Heart left ventricle (tissue), 16 donors: ENCODE data around the gene ST3GAL4. TPM values are rescaled to one million over a fixed set of nuclear protein-coding genes. Genes with fewer than 3 reads are reported as not detected.

ENCODE experiments used
- ATAC-seq, 4 donors: fragments of 200-7000 bp; cut with Tn5 transposase; one replicate each; pipeline ENCODE4 v1.9.1; 2020 to 2022; ENCODE audit warnings: moderate library complexity in 4 of 4, mild to moderate bottlenecking in 3 of 4, moderate number of reproducible peaks in 1 of 4
- DNase-seq, 5 donors: peaks; one replicate each; pipeline ENCODE4 v3.0.0-alpha.2; 2020
- H3K27ac ChIP-seq, 12 donors: fragments of 200-600 bp; sonication (generic) in 4 of 12; one replicate each; pipeline versions ENCODE4 v1.5.0 to v1.8.0; 2016 to 2022; ENCODE audit warnings: mild to moderate bottlenecking in 2 of 12
- H3K27me3 ChIP-seq, 9 donors: fragments of 200-600 bp; sonication (generic) in 2 of 9; one replicate each; pipeline versions ENCODE4 v1.5.1 to v1.8.0; 2016 to 2022; ENCODE audit warnings: mild to moderate bottlenecking in 3 of 9
- H3K36me3 ChIP-seq, 9 donors: fragments of 200-600 bp; sonication (generic) in 2 of 9; one replicate each; pipeline versions ENCODE4 v1.5.0 to v1.8.0; 2018 to 2022; ENCODE audit warnings: mild to moderate bottlenecking in 2 of 9
- H3K4me1 ChIP-seq, 12 donors: fragments of 200-600 bp; sonication (generic) in 4 of 12; one replicate each; pipeline versions ENCODE4 v1.5.0 to v1.8.0; 2016 to 2022; ENCODE audit warnings: mild to moderate bottlenecking in 3 of 12
- H3K4me3 ChIP-seq, 12 donors: fragments of 200-600 bp; sonication (generic) in 4 of 12; one replicate each; pipeline versions ENCODE4 v1.5.0 to v1.8.0; 2017 to 2022; ENCODE audit warnings: mild to moderate bottlenecking in 9 of 12, moderate library complexity in 4 of 12
- H3K9me3 ChIP-seq, 12 donors: fragments of 200-600 bp; sonication (generic) in 4 of 12; one replicate each; pipeline versions ENCODE4 v1.5.0 to v1.8.0; 2016 to 2022; ENCODE audit warnings: mild to moderate bottlenecking in 1 of 12
- CTCF ChIP-seq, 12 donors: fragments of 200-600 bp; sonication (generic) in 4 of 12; IDR thresholded peaks; one replicate each; pipeline versions ENCODE4 v1.5.0 to v1.8.0; 2018 to 2022; ENCODE audit warnings: antibody characterized with exemption in 12 of 12, mild to moderate bottlenecking in 5 of 12
- POLR2A ChIP-seq, 2 donors: fragments of 450-650 bp; IDR thresholded peaks; one replicate each; pipeline ENCODE4 v1.6.1; 2017; ENCODE audit warnings: antibody characterized with exemption in 2 of 2, mild to moderate bottlenecking in 2 of 2, moderate library complexity in 2 of 2
- WGBS, 4 donors: extraction: QIAGEN DNeasy Blood & Tissue Kit in 2 of 4; methylation state at CpG; one replicate each; pipeline versions ENCODE4 v1.1.5 to v1.1.7; 2013 to 2018; 5-methylcytosine and 5-hydroxymethylcytosine counted together
- intact Hi-C, 10 donors: fragments of 100-400 bp; cut with DNase I; formaldehyde crosslinking; loops; one replicate each; pipeline versions ENCODE4 v1.11.1 to v1.14.2; 2022
- polyA plus RNA-seq, 2 donors: library from polyadenylated mRNA; stranded (reverse); fragments of 200-250 nt; gene quantifications; one replicate each; pipeline ENCODE4 v1.2.3, GENCODE V29; 2013
- total RNA-seq, 9 donors: library from RNA; depleted of rRNA in 2 of 9; stranded (reverse); fragments of >200 nt in 2 of 9; fragmentation: NEBNext Ultra II Directional in 3 of 9; extraction: Animal tissue kit (Norgen Biotek cat#: 25700) in 3 of 9; gene quantifications; one replicate each; pipeline versions ENCODE4 v1.1.0 to v1.2.4, GENCODE V29; 2016 to 2023
- donor health status: ischemic (EF 13 %, LVEDD 7.1; RV severe dilation, severe dysfunction).
- donor health status: healthy with polysubstance abuse.
- donor health status: DM: no; HTN: yes; CAD: no.
- donor health status: DM: no; HTN: no; CAD: no.
- donor health status: ischemic (EF 25% LVEDD 6.9; RV normal size, moderate dysfunction).
- donor health status: ischemic (EF 25% LVEDD 5.7; RV mildly dilated, moderate dysfunction).
- donor health status: healthy.
- donor health status: DM: yes; HTN: yes; CAD: no.
- donor health status: ischemic (EF 35%, LVEDD 5.7; RV mildly dilated, moderate dysfunction).
- donor health status: nonischemic (EF 11% LVEDD 7.7; RV severe dilation, severe dysfunction).
- donor health status: DM: yes; HTN: yes; CAD: no.
- donor health status: PGD.
- donor health status: ischemic (EF 29% LVEDD 5.4; RV normal size, mild dysfunction).
- donor health status: nonischemic (EF 23%, LVEDD 6.1; RV moderate dilation, normal function).

ST3GAL4 gene
- total and polyA plus RNA-seq, 11 donors: 30.6 to 168 (median 66.1) TPM

DNA sequence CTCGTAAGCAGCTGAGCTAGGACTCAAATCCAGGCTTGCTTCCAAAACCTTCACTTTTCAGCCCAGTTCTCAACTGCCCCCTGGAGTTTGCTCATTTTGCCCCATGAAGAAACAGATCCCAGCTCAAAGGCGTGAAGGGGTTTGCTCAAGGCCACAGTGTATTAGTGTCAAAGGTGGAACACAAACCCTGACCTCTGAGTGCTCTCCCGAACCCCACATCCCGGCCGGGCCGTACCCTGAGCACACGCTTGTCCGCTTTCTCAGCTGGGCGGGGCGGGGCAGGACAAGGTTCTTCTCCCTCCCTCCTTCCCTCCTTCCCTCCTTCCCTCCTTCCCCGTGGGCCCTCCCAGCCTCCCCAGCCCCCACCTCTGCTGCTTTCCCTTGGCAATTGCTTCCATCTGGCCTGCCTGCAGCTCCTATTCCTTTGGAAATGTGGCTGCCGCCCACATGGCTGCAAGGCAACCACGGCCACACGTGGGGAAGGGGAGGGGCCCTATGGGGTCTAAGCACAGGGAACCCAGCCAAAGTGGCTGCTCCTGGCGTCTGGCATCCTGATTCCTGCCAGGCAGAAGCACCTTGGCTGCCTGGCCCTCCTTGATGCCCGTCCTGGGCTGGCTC, 4.1 kb downstream of the ST3GAL4 start:
- H3K36me3 ChIP-seq: no peaks in the 10 kb centered on the region
- H3K27ac ChIP-seq: peak overlapping the region in 10 of 12 donors; percentile 7 to 88 (median 72)
- H3K4me3 ChIP-seq: peak overlapping the region in 4 of 12 donors; percentile 11 to 26 (median 16)
- DNase-seq (peak; percentile 77 to 87 (median 82)), ATAC-seq (peak in 3 of 4 donors; percentile 33 to 43 (median 33))
- intact Hi-C loops: loop anchor here in 8 of 10 donors (2.0 to 10.0 kb wide), 8 partner anchors 33 to 58 kb away; no protein-coding TSS in a partner anchor
- TF ChIP-seq CTCF (IDR thresholded peaks at IDR 0.05): peak in 2 of 12 donors; percentile 16 to 21
- no peak for TF ChIP-seq POLR2A (IDR thresholded peaks at IDR 0.05)
- no peaks in the 10 kb centered on the region for H3K27me3 ChIP-seq
- H3K4me1 ChIP-seq: peaks cover 5 to 88% (median 61%) of the 10 kb centered on the region in 12 donors
- WGBS, 4 donors: 40 to 46% (median 45%) methylated on average over 16 of the region's 16 CpGs
- H3K9me3 ChIP-seq: no peaks in the 10 kb centered on the region

DNA sequence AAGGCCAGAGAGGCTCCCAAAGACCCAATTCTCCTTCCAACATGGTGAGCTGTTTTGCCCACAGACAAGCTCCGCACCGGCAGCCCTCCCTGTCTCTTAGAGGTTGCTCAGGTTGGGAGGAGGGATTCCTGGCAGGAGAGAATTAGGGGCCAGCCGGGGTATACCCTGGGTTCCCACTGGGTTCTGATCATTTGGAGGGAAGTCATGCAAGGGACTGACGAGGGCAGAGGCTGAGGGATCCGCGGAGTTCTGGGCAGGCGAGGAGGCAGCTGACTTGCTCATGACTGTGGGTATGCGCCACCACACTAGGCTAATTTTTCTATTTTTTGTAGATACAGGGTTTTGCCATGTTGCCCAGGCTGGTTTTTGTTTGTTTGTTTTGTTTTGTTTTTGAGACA, 4.6 kb downstream of the ST3GAL4 start:
- ATAC-seq (no peak), DNase-seq (no peak)
- Histone ChIP-seq H3K9me3 (no peaks in the 10 kb centered on the region), H3K4me1 (peaks cover 5 to 83% (median 58%) of the 10 kb centered on the region in 12 donors), H3K27me3 (no peaks in the 10 kb centered on the region), H3K36me3 (no peaks in the 10 kb centered on the region), H3K27ac (peak overlapping the region in 8 of 12 donors; percentile 60 to 87 (median 72)), H3K4me3 (peak overlapping the region in 3 of 12 donors; percentile 11 to 23 (median 22))
- intact Hi-C loops: no loop called here
- 59 to 81% (median 67%) methylated on average over 8 of the region's 8 CpGs for WGBS, 4 donors
- TF ChIP-seq POLR2A (IDR thresholded peaks at IDR 0.05) (no peak), CTCF (IDR thresholded peaks at IDR 0.05) (no peak)

- TF ChIP-seq CTCF (IDR thresholded peaks at IDR 0.05): no peak
- TF ChIP-seq POLR2A (IDR thresholded peaks at IDR 0.05): no peak
- H3K4me1 ChIP-seq: peaks cover 5 to 89% (median 58%) of the 10 kb centered on the region in 12 donors
- 43 to 58% (median 47%) methylated on average over 5 of the region's 5 CpGs for WGBS, 4 donors
- H3K9me3 ChIP-seq: no peaks in the 10 kb centered on the region
- DNase-seq: peak in 1 of 5 donors; percentile 24
- H3K36me3 ChIP-seq: no peaks in the 10 kb centered on the region
- H3K27me3 ChIP-seq: no peaks in the 10 kb centered on the region
- intact Hi-C loops: no loop called here
- no peak for ATAC-seq
- peak overlapping the region in 4 of 12 donors; percentile 8 to 53 (median 26) for H3K27ac ChIP-seq
- H3K4me3 ChIP-seq: no peak overlapping the region
Observed at GRCh38 chr11:126361400-126361799, 5.9 kb downstream of the ST3GAL4 start.

- WGBS, 4 donors: 61 to 67% (median 63%) methylated on average over 9 of the region's 9 CpGs
- no peak overlapping the region for H3K4me3 ChIP-seq
- TF ChIP-seq POLR2A (IDR thresholded peaks at IDR 0.05) (no peak), CTCF (IDR thresholded peaks at IDR 0.05) (no peak)
- H3K36me3 ChIP-seq: no peaks in the 10 kb centered on the region
- peak in 1 of 5 donors; percentile 26 for DNase-seq
- H3K27ac ChIP-seq: peak overlapping the region in 8 of 12 donors; percentile 20 to 73 (median 60)
- peaks cover 0 to 89% (median 48%) of the 10 kb centered on the region in 12 donors for H3K4me1 ChIP-seq
- intact Hi-C loops: no loop called here
- no peaks in the 10 kb centered on the region for H3K27me3 ChIP-seq
- no peaks in the 10 kb centered on the region for H3K9me3 ChIP-seq
- ATAC-seq: no peak
Observed at GRCh38 chr11:126362879-126363655, 7.6 kb downstream of the ST3GAL4 start.
